Epithelial cell of proximal tubule (primary cell): ENCODE results near the gene P2RY14. TPM values are rescaled to one million over a fixed set of nuclear protein-coding genes. Genes with fewer than 3 reads are reported as not detected.

Experiments used
- DNase-seq: peaks from one replicate; pipeline ENCODE4 v3.0.0-alpha.2; 2011; ENCODE audit warnings: low read depth
- H3K4me3 ChIP-seq: 2 replicates; pipeline ENCODE4 v1.5.1; 2011; ENCODE audit warnings: low read depth, mild to moderate bottlenecking, low read length
- CTCF ChIP-seq: conservative IDR thresholded peaks from 2 replicates; pipeline ENCODE4 v1.5.1; 2012; ENCODE audit warnings: low read depth, mild to moderate bottlenecking, low read length
- total RNA-seq: library from RNA; depleted of rRNA; stranded (reverse); fragments of >200 nt; gene quantifications from 2 replicates; pipeline ENCODE4 v1.2.3, GENCODE V29; 2015

The P2RY14 gene
- total RNA-seq, 1 donor from 2014 or later: not detected

GRCh38 chr3:151303751-151304150 lies 25.4 kb upstream of the P2RY14 start:
- TF ChIP-seq CTCF: no peak
- H3K4me3 ChIP-seq: no peak overlapping the region
- no peak for DNase-seq

GRCh38 chr3:151301787-151302186 lies 23.4 kb upstream of the P2RY14 start:
- no peak overlapping the region for H3K4me3 ChIP-seq
- DNase-seq: no peak
- TF ChIP-seq CTCF: no peak

- no peak overlapping the region for H3K4me3 ChIP-seq
- no peak for DNase-seq
- no peak for TF ChIP-seq CTCF
These were observed 22.2 kb upstream of the P2RY14 start for GRCh38 chr3:151300539-151300938.

DNA sequence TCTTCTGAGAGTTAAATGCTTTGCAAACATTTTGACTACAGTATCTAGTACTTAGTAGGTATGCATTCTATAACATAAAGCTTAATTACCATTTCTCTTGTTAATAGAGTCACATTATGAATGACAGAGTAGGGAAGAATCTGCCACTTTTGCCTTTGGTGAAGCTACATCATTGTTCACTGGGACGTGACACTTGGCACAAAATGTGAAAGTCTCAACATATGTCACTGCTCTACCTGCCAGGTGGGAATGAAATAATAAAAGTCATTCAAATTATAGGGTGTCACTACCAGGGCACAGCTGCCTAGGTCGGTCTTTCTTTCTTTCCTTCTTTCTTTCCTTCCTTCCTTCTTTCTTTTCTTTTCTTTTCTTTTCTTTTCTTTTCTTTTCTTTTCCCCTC lies 20.7 kb upstream of the P2RY14 start:
- H3K4me3 ChIP-seq: no peak overlapping the region
- TF ChIP-seq CTCF: no peak
- DNase-seq: no peak

- no peak for TF ChIP-seq CTCF
- no peak overlapping the region for H3K4me3 ChIP-seq
These were observed 19.1 kb upstream of the P2RY14 start for GRCh38 chr3:151297429-151297828.

GRCh38 chr3:151296226-151296625 lies 17.9 kb upstream of the P2RY14 start:
- DNase-seq: no peak
- no peak for TF ChIP-seq CTCF
- H3K4me3 ChIP-seq: no peak overlapping the region

More at GRCh38 chr3:151297429-151297828, 19.1 kb upstream of the P2RY14 start:
- DNase-seq: no peak

GRCh38 chr3:151293127-151293526 lies 14.8 kb upstream of the P2RY14 start:
- no peak for DNase-seq
- no peak overlapping the region for H3K4me3 ChIP-seq
- TF ChIP-seq CTCF: no peak
